ENCODE data around the gene FUT9.

GRCh38 chr6:96196633-96197032 lies 180.9 kb downstream of the FUT9 start:
- TF ChIP-seq CTCF (optimal IDR thresholded peaks at IDR 0.05 in 1 of 3, IDR thresholded peaks at IDR 0.05 in 1 of 3, conservative IDR thresholded peaks at IDR 0.05 in 1 of 3; ENCODE audit: extremely low read depth in 1 of 3, insufficient read depth in 2 of 3, low read length in 3 of 3) (no peak), EZH2 (IDR thresholded peaks at IDR 0.05; ENCODE audit: low read length) (no peak)

Data from keratinocyte (primary cell).